Kidney epithelial cell (primary cell): Measurements from ENCODE around the gene STK32A. TPM values are rescaled to one million over a fixed set of nuclear protein-coding genes. Genes with fewer than 3 reads are reported as not detected.

Source experiments
- DNase-seq: peaks from one replicate; pipeline ENCODE4 v3.0.0-alpha.2; 2010; ENCODE audit warnings: low read depth
- H3K27me3 ChIP-seq: 2 replicates; pipeline ENCODE4 v1.6.0; 2011; ENCODE audit warnings: low read length; ENCODE audit not compliant: control insufficient read depth, insufficient read depth
- H3K36me3 ChIP-seq: 2 replicates; pipeline ENCODE4 v1.5.1; 2011; ENCODE audit warnings: low read length; ENCODE audit not compliant: control insufficient read depth, insufficient read depth
- H3K4me3 ChIP-seq: 2 replicates; pipeline ENCODE4 v1.5.1; 2011; ENCODE audit warnings: low read depth, mild to moderate bottlenecking, control low read depth, low read length
- CTCF ChIP-seq: IDR thresholded peaks from 2 replicates; pipeline ENCODE4 v1.5.1; 2011; ENCODE audit warnings: mild to moderate bottlenecking, moderate library complexity, low read length, control low read depth, inconsistent platforms; ENCODE audit not compliant: insufficient read depth, poor library complexity, severe bottlenecking
- total RNA-seq: library from RNA; depleted of rRNA; stranded (reverse); fragments of >200 nt; gene quantifications from 2 replicates; pipeline ENCODE4 v1.2.3, GENCODE V29; 2015

The STK32A gene
- total RNA-seq, 1 donor from 2014 or later = 3.7 TPM

- TF ChIP-seq CTCF = no peak
- H3K27me3 ChIP-seq = no peaks in the 10 kb centered on the region
- no peaks in the 10 kb centered on the region for H3K36me3 ChIP-seq
- DNase-seq = no peak
- H3K4me3 ChIP-seq = no peak overlapping the region
Measured at GRCh38 chr5:147305147-147305546, 70.3 kb downstream of the STK32A start.

GRCh38 chr5:147306351-147306750 lies 71.5 kb downstream of the STK32A start:
- no peak for TF ChIP-seq CTCF
- Histone ChIP-seq H3K27me3 (no peaks in the 10 kb centered on the region), H3K36me3 (no peaks in the 10 kb centered on the region), H3K4me3 (no peak overlapping the region)
- no peak for DNase-seq

DNA sequence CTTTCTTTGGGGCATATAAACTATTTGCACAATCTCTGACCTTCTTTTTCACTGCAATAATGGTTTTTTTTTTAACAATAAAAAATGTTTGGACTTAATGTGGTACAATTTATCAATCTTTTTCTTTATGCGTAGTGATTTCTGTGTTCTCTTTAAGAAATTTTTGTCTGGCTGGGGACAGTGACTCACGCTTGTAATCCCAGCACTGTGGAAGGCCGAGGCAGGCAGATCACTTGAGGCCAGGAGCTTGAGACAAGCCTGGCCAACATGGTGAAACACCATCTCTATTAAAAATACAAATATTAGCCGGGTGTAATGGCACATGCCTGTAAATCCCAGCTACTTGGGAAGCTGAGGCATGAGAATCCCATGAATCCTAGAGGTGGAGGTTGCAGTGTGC lies 72.3 kb downstream of the STK32A start:
- no peak for DNase-seq
- H3K4me3 ChIP-seq = no peak overlapping the region
- no peaks in the 10 kb centered on the region for H3K36me3 ChIP-seq
- no peaks in the 10 kb centered on the region for H3K27me3 ChIP-seq
- no peak for TF ChIP-seq CTCF

DNA sequence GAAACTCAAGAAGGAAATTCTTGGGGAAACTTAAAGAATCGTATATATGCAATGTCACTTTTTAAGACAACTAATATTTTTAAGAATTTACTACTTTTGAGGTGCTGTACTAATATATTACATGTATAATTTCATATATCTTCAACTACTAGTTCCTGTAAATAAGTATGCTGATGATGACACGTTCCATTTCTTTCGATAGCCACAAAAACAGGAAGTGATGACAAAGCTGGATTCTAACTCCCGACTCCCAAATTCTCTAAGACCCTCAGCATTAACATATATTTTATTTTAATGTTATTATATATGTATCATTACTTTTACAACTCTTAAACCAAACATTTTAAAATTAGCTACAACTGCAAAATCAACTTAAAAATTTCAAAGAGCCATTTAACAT lies 74.8 kb downstream of the STK32A start:
- no peak for TF ChIP-seq CTCF
- H3K27me3 ChIP-seq = no peaks in the 10 kb centered on the region
- H3K4me3 ChIP-seq = no peak overlapping the region
- H3K36me3 ChIP-seq = no peaks in the 10 kb centered on the region
- no peak for DNase-seq

- no peak for TF ChIP-seq CTCF
Measured at GRCh38 chr5:147310059-147310704, 75.4 kb downstream of the STK32A start.

More at GRCh38 chr5:147310059-147310704, 75.4 kb downstream of the STK32A start:
- no peaks in the 10 kb centered on the region for H3K27me3 ChIP-seq
- H3K36me3 ChIP-seq = no peaks in the 10 kb centered on the region
- H3K4me3 ChIP-seq = no peak overlapping the region
- DNase-seq = peak; percentile 77
